CD1c-positive myeloid dendritic cell (primary cell): Measurements from ENCODE around the gene ZC3H18.
A peak's percentile ranks its signal among the peaks of the same experiment; 100 is the strongest.
"Not testable (repeated sequence)": the region's sequence is repeated elsewhere in the genome, so short reads cannot be mapped to it uniquely, and the experiment has no call there.

Experiments used
- DNase-seq: peaks from one replicate; pipeline ENCODE4 v3.0.0-alpha.2; 2016; ENCODE audit errors: extremely low spot score

Gene ZC3H18

DNA sequence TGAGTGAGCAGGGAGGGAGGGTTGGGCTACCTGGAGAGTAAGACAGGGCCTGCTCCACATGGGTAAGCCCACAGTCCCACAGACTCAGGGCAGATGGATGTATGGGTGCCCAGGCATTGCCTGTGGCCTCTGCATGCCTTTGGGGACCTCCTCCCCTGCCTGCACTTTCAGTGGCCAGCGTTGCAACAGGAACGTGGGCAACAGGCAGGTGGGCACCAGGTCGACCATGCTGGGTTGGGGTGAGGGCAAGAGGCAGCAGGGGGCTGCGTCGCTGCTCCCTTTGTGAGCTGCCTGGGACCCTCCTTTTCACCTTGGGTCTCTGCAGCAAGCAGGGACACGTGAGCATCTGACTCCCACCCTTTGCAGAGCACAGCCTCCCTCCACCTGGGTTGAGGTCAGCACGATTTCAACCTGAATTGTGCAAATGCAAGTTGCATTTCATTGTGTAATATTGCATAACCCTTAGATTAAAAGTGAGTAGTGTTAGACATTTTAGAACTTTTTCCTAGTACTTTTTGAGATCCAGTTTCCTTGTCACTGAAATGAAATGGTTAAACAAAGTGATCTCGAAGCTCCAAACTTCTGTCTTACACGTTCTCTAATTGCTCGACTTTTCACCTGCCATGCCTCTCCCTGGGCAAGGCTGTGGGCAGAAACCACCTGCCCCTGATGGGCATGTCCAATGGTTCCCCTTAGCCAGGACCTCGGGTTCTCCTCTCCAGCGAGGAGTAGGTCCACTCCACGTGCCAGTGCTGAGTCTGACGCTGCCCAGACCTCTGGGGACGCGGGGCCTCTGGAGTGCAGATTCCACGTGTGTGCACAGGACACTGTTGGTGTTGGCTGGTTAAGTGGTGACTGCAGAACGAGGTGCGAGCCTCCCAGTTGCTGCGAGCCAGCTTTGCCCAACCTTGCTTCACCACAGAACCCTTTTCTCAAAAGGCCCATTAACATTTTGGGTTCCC, 35.3 kb downstream of the ZC3H18 start:
- no peak for DNase-seq

- no peak for DNase-seq
Measured at GRCh38 chr16:88606148-88606757, 36.0 kb downstream of the ZC3H18 start.

GRCh38 chr16:88608076-88608475, 37.9 kb downstream of the ZC3H18 start:
- DNase-seq = no peak

DNA sequence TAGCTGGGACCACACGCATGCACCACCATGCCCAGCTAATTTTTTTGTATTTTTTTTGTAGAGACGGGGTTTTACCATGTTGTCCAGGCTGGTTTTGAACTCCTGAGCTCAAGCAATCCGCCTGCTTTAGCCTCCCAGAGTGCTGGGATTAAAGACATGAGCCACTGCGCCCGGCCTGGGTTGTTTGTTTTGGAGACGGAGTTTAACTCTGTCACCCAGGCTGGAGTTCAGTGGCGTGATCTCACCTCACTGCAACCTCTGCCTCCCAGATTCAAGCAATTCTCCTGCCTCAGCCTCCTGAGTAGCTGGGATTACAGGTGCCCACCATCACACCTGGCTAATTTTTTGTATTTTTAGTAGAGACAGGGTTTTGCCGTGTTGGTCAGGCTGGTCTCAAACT, 39.2 kb downstream of the ZC3H18 start:
- DNase-seq = not testable (repeated sequence)

- DNase-seq = no peak
Measured at GRCh38 chr16:88610080-88610479, 39.9 kb downstream of the ZC3H18 start.

DNA sequence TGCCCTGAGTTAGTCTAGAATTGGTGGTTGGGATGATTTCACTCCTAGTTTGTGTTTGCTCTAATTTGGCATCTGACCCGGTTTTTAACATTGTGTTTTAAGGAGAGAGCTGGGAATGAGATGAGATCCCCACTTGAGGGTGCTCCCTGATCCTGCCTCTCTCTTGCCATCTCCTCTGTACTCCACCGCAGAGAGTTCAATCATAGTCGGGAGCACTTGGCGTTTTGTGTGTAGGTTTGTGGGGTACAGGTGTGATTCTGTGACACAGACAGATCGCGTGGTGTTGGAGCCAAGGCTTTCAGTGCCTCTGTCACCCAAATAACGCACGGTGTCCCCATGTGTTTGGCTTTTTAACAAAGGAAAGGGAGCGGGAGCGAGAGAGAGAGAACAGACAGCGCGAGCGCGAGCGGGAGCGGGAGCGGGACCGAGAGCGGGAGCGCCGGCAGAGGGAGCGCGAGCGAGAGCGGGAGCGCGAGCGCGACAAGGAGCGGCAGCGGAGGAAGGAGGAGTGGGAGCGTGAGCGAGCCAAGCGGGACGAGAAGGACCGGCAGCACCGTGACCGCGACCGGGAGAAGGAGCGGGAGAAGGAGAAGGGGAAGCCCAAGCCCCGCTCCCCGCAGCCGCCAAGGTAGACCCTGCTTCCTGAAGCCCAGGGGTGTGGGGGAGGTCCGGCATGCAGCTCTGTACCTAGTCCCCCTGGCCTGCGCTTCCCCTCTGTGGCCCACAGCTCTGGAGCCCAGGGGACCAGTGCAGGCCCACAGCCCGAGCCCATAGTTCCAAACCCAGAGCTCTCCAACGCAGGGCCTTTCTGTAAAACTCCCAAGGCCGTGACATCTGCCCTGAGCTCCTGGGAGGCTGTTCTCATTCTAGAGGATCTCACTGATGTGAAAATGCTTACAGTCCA, 41.0 kb downstream of the ZC3H18 start:
- no peak for DNase-seq

DNA sequence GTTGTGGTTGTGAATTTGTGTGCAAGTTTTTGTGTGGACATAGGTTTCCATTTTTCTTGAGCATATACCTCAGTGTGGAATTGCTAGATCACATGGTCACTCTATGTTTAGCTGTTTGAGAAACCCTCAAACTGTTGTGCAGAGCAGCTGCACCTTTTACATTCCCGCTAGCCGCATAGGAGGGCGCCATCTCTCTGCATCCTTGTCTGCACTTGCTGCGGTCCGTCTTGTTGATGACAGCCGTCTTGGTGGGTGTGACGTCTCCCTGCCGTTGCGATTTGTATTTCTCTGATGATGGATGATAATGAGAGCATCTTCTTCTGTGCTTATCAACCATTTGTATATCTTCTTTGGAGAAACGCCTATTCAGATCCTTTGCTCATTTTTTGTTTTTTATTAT, 43.1 kb downstream of the ZC3H18 start:
- DNase-seq = no peak

DNA sequence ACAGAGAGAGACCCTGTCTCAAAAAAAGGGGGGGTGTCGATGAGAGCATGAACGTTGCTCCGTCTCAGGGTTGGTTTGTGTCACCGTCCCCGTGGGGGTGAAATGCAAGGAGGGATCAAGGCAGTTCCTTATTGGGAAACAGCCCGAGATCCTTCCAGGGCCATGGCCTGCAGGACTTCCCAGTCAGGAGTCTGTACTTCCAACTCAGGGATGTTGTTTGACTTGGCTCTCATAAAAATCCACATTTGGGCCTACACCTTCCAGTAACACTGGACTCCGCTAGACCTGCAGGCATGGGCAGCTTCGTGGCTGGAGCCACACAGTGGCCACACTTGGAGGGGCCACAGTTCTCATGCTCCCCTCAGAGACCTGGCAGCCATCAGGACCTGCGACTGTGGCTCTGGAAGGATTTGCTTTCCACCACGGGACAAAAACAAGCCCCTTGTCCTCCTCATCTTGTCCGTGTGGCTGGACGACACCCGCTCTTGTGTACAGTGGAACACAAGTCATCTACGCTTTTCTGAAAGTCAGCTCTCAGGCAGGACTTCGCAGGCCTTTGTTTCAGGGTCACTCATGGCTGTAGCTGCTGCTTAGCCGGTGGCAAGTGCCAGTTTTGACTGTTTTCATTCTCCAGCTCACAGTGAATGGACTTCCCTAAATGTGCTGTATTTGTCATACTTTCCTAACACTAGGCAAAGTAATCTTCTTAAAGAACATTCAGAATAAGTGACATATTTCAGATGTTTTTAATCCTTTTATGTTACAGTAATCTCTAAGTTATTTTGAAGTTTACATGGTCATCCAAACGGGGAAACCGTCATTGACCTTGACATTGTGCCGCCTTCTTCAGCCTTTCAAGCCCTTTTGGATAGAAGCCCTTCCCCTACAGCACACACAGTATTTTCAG, 44.0 kb downstream of the ZC3H18 start:
- no peak for DNase-seq

DNA sequence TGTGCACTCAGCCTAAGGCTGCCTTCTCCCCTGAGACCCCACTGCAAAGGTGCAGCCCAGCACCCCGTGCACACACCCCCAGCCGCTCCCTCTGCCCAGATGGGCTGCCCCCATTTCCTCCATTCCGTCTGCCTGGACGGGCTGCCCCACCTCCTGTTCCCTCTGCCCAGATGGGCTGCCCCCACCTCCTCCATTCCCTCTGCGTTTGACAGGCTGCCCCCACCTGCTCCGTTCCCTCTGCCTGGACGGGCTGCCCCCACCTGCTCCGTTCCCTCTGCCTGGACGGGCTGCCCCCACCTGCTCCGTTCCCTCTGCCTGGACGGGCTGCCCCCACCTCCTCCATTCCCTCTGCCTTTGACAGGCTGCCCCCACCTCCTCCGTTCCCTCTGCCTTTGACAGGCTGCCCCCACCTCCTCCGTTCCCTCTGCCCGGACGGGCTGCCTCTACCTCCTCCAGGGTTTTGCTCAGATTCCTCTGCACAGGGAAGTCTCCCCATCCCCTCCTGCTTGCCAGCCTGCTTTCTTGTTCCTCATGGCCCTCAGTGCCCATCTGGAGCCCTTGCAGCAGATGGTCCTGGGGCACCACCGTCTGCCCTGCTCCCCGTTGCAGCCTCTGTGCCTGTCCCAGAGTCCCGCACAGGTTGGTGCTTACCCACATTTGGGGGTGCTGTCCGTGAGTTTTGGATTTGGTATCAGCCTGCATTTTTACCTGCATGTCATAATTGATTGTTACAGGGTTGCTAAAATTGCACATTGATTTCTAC, 44.8 kb downstream of the ZC3H18 start:
- DNase-seq = no peak

DNA sequence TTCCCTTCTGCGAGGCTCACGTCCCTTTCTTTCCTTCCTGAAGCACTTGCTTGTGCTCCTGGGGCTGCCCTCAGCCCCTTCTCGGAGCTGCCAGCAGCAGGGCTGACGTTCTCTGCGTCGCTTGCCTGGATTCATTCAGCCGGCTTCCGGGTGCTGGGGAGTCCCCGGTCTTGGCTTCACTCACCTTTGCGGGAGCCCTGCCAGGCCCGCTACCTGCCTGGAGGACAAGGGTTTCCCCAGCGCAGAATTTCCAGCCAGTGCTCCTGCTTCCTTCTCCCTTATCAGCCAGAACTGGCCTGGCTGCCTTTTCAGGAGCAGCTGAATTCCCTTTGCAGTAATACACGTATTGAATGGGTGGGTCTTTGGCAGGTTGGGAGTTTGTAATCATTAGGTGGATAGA, 46.1 kb downstream of the ZC3H18 start:
- no peak for DNase-seq

DNA sequence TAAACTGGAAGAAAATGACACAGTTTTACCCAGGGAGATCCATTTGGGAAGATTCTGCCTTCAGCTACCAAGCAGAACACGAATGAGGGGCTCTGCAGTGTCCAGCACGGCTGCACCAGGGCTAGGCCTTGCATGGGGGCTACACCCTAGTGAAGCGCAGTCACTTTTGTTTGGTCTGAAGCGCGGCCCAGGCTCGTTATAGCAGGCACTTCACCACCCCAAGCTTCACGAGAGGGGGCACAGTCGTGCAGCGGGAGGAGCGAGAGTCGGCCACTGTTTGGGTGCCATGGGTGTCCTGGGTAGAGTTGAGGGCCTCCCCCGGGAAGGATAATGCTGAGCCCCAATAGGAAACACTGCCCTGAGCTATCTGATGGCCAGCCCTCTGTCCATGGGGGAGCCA, 46.5 kb downstream of the ZC3H18 start:
- no peak for DNase-seq

DNA sequence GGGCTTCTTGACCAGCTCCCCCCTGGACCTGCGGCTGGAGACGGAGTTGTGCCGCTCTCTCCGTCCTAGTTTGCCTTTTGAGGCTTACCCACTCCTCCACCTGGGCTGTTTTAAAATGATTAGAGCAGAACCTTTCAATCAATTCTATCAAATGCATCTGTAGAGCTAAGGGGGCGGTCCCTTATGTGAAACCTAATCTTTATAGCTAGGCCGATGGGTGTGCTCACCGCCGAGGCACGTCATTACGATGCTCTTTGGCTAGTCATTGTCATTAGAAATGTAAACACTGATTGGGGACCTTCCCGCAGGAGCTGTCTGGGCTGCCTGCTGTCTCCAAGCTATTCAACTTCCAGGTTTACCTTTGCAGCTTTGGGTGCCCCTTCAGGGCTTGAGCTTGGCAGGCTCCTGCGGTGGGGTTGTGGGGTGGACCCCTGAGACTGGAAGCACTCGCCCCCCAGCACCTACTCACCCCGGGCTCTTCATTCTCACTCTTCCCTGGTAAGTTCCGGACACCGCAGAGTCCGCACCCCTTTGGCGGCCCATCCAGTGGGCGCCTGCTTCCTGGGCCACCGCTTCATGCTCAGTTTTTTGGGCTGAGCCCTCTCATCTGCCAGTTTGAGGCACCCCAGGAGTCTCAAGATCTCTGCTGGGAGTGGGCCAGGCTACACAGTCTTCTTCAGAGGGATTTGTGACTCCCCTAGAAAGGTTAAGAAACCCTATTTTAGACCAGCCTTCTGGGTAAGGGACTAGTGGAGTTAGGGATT, 47.2 kb downstream of the ZC3H18 start:
- DNase-seq = no peak

- DNase-seq = no peak
Measured at GRCh38 chr16:88618182-88618955, 48.2 kb downstream of the ZC3H18 start.

GRCh38 chr16:88618956-88619667, 48.9 kb downstream of the ZC3H18 start:
- DNase-seq = no peak

DNA sequence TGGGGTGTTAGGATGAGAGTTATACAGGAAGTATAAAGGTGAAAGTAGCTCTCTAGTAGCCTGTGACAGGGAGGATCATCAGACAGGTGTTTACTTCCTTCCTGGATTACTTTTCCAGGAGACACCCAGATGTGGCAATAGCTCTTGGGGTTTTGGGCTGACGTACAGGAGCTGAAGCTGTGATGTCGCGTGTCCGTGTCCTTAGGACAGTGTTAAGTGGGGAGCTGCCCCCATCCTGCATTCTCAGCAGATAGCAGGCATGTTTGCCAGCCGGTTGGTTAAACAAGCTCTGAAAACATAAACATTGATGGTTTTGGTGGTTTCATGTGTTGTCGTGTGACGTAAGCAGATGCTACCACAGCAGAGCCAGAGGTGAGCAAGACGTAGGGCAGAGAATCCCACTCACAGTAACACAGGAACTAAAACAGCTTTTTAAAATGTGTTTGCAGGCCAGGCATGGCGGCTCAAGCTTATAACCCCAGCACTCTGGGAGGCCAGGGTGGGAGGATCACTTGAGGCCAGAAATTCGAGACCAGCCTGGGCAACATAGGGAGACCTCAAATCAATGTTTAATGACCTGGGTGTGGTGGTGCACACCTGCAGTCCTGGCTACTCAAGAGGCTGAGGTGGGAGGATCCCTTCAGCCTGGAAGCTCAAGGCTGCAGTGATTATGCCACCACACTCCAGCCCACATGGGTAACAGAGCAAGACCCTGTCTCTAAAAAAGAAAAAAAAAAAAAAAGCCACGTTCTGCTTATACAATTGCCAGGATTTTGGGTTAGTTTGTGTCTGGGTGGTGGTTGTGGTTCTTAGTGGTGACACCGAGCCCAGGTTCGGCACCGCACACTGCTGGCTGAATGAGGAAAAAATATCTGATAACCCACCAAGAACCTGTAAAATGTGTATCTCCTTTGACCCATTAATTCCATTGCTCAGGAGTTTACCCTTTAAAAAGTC, 49.9 kb downstream of the ZC3H18 start:
- DNase-seq = peak; percentile 45

DNA sequence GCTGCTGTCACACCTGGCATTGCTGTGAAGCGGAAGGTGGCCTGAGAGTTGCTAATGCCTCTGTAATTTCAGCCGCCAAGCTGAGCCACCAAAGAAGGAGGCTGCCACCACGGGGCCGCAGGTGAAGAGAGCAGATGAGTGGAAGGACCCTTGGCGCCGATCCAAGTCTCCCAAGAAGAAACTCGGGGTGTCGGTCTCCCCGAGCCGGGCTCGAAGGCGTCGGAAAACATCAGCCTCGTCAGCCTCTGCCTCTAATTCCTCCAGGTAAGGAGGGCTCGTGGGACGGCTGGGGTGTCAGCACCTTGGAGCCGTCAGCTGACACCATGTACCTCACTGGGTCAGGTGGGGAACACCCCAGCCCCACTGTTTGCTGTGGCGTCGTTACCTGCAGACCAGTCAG, 51.9 kb downstream of the ZC3H18 start:
- DNase-seq = no peak

GRCh38 chr16:88622866-88623265, 52.7 kb downstream of the ZC3H18 start:
- no peak for DNase-seq
